COLO829 (cell line): ENCODE results near the gene FASTKD3.
"Not testable (repeated sequence)": the region's sequence is repeated elsewhere in the genome, so short reads cannot be mapped to it uniquely, and the experiment has no call there.

Experiments used
- DNase-seq: peaks from one replicate; pipeline ENCODE4 v3.0.0; 2012; ENCODE audit warnings: low spot score

FASTKD3 gene

DNA sequence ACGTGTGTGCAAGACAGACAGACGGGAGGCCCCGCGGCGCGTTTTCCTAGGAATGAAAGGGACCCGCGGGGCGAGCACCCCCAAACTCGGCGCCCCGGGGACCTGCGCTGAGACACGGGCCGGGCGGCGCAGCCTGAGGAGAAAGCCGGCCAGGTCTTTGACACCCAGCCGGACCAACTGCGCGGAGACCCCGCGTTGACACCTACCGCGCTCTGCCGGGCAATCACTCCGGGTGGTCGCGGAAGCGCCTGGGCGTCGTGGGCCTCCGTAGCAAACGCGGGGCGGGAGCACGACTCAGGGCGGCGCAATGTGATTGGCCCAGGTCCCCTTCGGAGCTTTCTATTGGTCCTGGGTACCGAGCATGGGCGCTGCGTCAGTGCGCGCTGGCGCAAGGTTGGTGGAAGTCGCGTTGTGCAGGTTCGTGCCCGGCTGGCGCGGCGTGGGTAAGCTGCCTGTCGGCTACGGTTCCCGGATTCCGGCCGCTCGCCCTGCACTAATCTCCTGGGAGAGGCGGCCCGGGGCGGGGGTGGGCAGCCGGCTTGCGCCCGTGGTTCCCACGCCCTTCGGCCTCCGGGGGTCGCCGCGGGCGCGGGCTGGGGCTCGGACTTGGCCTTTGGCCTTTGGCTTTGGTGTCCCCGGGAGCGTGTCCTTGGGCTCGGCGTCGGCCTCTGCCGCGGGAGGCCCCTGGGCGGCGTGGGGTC lies at the start of gene FASTKD3, which contains the start of gene MTRR:
FASTKD3 (minus strand) TSS at position 259 of the 701 bp plus-strand sequence. CDS start 948 bp downstream, outside the sequence.
MTRR (plus strand) TSS at position 376 of the 701 bp plus-strand sequence. CDS start 1,647 bp downstream, outside the sequence.
- DNase-seq, result peak; percentile 64

DNA sequence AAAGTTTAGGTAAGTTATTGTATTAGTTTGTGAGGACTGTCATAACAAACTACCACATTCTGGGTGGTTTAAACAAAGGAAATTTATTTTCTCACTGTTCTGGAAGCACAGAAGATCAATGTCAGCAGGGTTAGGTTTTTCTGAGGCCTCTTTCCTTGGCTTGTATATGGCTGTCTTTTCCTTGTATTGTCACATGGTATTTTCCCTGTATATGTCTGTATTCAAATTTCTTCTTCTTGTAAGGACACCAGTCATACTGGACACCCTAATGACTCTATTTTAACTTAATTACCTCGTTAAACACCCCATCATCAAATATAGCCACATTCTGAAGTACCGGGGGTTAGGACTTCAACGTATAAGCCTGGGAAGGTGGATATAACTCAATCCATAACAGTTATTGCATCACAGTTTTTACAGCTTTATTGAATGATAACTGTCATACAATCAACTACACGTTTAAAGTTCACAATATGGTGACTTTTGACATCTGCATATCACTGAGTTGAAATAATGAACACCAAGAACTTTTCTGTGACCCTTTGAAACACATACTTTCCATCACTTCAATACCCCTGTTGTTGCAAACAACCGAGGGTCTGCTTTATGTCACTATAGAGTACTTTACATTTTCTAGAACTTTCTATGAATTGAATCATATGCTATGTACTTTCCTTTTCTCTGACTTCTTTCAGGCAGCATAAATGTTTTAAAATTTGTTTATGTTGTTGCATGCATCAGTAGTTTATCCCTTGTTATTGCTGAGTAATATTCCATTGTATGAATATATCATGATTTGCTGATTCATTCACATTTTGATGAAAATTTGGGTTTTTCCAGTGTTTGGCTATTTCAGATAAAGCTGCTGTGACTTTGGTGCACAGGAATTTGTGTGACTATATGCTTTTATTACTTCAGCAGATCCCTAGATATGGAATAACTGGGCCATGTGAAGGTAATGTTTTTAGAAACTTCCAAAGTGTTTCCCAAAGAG lies 48.6 kb upstream of the FASTKD3 start:
- DNase-seq, result no peak

GRCh38 chr5:7916171-7916804 lies 47.5 kb upstream of the FASTKD3 start:
- no peak for DNase-seq

GRCh38 chr5:7911429-7911771 lies 42.6 kb upstream of the FASTKD3 start:
- not testable (repeated sequence) for DNase-seq

DNA sequence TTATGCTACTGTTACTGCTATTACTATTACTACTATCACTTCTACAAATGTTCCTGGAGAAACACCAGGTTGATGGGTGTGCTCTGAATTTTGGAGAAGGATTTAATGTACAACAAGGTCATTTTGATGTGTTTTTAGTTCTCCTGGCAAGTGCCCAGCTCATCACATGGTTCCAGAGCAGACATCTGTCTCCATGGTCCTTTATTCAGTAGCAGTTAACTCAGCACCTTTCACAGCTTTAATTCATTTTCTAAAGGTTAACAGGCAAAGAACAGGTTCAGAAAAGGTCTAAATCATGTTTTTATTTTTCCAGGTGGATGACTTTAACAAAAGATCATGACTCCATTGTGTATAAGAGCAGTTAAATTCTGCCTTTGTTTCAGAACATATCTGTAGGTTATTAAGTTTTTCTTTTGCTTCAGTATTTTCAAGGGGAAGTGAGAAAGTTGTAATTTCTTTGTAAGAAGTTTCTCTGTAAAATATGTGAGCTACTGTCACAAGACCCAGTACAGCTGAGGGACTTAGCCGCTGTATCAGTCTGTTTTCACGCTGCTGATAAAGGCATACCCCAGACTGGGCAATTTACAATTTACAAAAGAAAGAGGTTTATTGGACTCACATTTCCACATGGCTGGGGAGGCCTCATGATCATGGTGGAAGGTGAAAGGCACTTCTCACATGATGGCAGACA lies 42.1 kb upstream of the FASTKD3 start:
- no peak for DNase-seq

GRCh38 chr5:7908317-7908716 lies 39.5 kb upstream of the FASTKD3 start:
- no peak for DNase-seq

GRCh38 chr5:7907612-7908011 lies 38.8 kb upstream of the FASTKD3 start:
- DNase-seq, result no peak

DNA sequence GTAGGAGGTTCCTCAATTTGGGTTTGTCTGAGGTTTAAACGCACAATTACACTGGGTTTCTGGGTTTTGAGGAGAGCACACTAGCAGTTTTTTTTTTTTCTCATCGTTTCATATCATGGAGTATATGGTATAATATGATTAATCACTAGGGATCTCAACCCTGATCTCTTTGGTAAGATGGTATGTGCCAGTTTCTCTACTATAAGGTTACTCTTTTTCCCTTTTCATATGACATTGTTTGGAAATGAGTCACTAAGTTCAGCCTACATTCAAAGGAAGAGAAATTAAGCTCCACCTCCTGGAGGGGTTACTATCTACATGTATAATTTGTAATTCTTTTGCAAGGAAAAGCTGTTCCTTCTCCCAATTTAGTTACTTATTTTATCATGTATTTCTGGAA lies 35.3 kb upstream of the FASTKD3 start:
- peak; percentile 68 for DNase-seq

DNA sequence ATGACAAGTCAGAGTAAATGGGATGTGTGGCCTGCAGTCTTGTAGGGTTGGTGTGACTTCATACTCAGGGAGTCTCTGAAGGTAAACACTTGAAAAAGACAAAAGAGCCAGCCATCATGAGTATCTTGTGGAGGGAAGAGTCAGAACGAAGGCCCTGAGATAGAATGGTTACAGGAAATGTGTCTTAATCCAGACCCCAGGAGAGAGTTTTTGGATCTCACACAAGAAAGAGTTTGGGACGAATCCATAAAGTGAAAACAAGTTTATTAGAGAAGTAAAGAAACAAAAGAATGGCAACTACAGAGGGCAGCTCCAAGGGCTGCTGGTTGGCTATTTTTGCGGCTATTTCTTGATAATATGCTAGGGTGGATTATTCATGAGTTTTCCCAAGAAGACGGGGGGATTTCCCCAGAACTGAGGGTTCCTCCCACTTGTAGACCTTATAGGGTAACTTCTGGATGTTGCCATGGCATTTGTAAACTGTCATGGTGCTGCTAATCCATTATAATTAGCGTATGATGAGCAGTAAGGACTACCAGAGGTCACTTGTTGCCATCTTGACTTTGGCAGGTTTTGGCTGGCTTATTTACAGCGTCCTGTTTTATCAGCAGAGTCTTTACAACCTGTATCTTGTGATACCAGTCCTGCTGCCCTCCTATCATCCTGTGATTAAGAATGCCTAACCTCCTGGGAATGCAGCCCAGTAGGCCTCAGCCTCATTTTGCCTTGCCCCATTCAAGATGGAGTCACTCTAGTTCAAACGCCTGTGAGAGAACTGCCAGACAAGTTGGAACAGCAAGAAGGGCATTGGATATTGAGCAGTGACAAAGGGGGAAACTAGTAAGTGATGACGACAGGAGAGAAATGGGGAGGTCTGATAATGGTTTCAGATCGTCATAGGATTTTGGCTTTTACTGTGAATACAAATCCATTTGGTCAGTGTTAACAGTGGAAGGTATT lies 34.1 kb upstream of the FASTKD3 start:
- DNase-seq, result no peak

GRCh38 chr5:7902201-7902600 lies 33.4 kb upstream of the FASTKD3 start:
- DNase-seq, result peak; percentile 56

DNA sequence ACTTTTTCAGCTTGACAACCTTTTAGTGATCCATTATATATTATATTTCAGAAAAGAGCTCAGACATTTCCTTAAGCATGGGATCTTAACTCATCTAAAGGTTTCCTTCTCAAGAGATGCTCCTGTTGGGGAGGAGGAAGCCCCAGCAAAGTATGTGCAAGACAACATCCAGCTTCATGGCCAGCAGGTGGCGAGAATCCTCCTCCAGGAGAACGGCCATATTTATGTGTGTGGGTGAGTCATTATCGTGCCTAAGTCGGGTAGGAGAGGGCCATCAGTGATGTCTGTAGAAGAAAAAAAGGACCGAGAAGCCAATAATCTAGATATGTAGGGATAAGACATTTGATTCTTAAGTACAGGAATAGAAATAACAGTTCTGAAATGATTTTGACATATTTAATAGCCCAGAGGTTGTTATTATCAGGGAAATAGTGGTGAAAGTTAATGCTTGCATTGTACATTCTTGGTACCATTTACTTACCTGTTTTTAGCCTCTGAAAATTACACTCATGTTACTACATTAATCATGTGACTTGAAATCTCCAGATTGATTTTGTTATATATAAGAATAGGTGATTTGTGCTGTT lies 28.3 kb upstream of the FASTKD3 start:
- DNase-seq, result no peak

DNA sequence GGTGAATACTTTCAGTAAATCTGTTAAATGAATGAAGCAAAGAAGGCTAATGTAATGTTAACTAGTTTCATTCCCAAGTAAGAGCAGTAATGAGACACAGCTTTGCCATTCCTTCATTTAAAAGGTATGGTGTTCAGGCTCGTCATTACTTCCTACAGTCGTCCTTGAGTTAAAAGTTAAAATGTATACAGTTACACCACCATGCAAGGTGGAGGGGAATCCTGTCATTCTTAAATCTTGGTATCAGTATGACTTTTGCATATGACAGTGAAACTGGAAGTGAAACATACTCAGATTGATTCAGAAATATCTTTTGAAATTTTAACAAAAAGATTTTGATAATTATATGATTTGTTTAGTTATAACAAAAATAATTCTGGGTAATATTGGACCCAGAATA lies 26.0 kb upstream of the FASTKD3 start:
- no peak for DNase-seq

- DNase-seq, result no peak
Measured at GRCh38 chr5:7894439-7894838, 25.6 kb upstream of the FASTKD3 start.

DNA sequence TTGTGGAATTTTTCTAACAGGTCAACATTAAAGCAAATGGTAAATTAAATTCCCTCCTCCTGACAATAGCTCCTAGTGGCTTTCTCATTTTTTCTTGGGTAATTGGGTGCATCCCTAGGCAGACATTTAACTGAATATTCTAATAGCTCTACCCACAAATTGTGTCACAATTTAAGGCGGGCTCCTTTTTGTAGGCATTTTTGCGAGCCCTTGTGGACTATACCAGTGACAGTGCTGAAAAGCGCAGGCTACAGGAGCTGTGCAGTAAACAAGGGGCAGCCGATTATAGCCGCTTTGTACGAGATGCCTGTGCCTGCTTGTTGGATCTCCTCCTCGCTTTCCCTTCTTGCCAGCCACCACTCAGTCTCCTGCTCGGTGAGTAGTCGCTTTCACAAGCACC lies 20.1 kb upstream of the FASTKD3 start:
- DNase-seq, result no peak

GRCh38 chr5:7886849-7887475 lies 18.1 kb upstream of the FASTKD3 start:
- peak; percentile 27 for DNase-seq

DNA sequence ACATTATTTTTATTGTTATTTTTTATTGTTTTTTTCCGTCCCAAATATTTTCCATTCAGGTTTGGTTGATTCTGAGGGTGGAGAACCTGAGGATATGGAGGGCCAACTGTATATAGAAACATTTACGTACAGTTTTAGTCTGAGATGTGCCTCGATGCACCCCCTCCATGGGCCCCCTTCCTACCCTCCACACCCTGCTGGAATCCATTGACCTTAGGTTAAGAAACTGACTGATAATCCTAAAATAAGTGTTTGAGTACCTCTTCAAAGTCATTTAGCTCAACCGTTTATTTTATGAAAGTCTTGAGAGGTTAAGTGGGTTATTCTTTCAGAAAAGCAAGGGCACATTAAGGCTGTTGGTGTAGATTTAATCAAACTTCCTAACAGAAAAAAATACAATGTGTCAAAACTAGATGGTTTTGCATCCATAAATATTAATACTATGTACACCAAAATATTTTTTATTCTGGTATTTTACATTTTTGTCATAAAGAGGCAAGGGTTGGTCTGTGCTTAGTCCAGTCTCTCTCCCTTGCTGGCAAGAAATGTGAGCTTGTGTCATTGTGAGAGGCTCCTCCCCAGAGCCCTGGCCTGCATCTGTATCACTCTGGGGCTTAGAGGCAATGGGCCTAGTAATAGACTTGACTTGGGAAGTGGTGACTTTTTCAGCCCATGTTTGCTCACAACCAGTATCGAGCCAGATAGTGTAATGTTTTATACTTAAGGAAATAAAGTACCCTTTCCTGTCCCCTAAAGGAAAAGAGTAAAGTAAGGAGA lies 15.8 kb upstream of the FASTKD3 start:
- DNase-seq, result no peak

DNA sequence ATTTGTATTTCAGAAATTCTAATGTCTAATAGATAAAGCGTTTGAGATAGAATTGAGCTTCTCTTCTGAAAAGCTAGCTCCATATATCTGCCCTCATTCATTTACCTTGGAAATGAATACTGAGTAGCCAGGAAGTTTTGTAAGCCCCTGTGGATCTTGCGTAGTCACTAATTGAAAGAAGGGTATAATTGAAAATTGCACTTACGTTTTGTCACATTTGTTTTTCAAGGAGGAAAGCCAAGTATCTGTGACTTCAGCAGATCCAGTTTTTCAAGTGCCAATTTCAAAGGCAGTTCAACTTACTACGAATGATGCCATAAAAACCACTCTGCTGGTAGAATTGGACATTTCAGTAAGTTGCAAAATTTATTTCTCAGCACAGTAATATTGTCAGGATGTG lies 14.1 kb upstream of the FASTKD3 start:
- DNase-seq, result no peak

DNA sequence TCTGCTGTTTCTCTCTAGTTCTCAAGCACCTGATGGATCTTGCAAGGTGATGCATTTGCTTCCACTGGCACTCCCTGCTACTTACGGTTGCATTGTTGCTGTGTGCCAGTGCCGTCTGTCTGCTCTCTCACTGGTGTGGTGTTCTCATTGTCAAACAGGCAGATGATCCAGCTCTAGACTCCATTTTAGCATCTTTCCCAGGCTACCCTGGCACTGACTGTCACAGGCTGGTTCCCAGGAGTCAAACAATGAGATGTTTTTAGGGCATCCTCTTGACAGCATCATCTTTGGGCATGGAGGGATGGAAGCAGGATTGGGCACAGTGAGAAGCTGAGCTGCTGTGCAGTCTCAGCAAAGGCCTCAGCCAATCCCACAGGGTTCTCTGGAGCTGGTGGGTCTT lies 13.0 kb upstream of the FASTKD3 start:
- DNase-seq, result no peak

DNA sequence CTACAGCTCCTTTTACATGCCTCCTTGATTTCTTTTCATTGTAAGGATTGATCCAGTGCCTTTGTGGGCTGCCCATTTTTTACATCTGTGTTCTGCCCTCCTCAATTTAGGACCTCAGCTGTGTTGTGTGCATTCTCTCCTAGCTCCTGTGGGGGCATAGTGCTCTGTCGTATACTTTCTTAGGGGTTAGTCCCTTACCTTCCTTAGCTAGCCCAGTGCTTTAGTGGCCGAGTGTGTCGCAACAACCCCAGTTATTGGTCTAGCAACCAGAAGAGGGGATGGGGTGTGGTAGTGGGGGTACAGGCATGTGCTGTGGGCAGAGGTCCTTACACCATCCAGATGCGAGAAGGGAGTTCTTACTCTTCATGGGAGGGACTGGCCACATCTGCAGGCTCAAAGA lies 12.3 kb upstream of the FASTKD3 start:
- DNase-seq, result no peak
